Immature natural killer cell (primary cell): ENCODE results near the gene SH2D3C. TPM values are rescaled to one million over a fixed set of nuclear protein-coding genes. Genes with fewer than 3 reads are reported as not detected.
A peak's percentile ranks its signal among the peaks of the same experiment; 100 is the strongest.

Experiments used
- DNase-seq, 3 donors: peaks; one replicate each; pipeline ENCODE4 v3.0.0; 2022; ENCODE audit warnings: mixed read lengths in 1 of 3
- H3K27ac Mint-ChIP-seq, 6 donors: one replicate each; pipeline ENCODE4 v1.8.0; 2020; ENCODE audit warnings: mixed read lengths in 6 of 6, mild to moderate bottlenecking in 5 of 6, inconsistent platforms in 4 of 6, moderate library complexity in 3 of 6
- H3K27me3 Mint-ChIP-seq, 3 donors: one replicate each; pipeline ENCODE4 v1.8.0; 2020 to 2021; ENCODE audit warnings: low read depth in 3 of 3, mild to moderate bottlenecking in 3 of 3, mixed read lengths in 3 of 3, moderate library complexity in 3 of 3, inconsistent platforms in 1 of 3
- H3K36me3 Mint-ChIP-seq, 3 donors: one replicate each; pipeline ENCODE4 v1.8.0; 2020; ENCODE audit warnings: mixed read lengths in 3 of 3, inconsistent platforms in 2 of 3, mild to moderate bottlenecking in 2 of 3
- H3K4me1 Mint-ChIP-seq, 2 donors: one replicate each; pipeline ENCODE4 v1.8.0; 2020; ENCODE audit warnings: inconsistent platforms in 2 of 2, mild to moderate bottlenecking in 2 of 2, mixed read lengths in 2 of 2, moderate library complexity in 1 of 2
- H3K4me3 Mint-ChIP-seq, 5 donors: one replicate each; pipeline ENCODE4 v1.8.0; 2020; ENCODE audit warnings: mild to moderate bottlenecking in 5 of 5, mixed read lengths in 5 of 5, inconsistent platforms in 3 of 5, moderate library complexity in 3 of 5
- H3K9me3 Mint-ChIP-seq, 6 donors: one replicate each; pipeline ENCODE4 v1.8.0; 2020; ENCODE audit warnings: mild to moderate bottlenecking in 6 of 6, mixed read lengths in 6 of 6, inconsistent platforms in 4 of 6, moderate library complexity in 3 of 6
- polyA plus RNA-seq, 3 donors: library from polyadenylated mRNA; unstranded; fragments of 300-500 nt; fragmentation: Illumina TruSeq; gene quantifications; one replicate each; pipeline ENCODE4 v1.2.3, GENCODE V29; 2021

SH2D3C gene
- polyA plus RNA-seq, 3 donors from 2014 or later, result 16.9 to 86.2 (median 18.7) TPM

DNA sequence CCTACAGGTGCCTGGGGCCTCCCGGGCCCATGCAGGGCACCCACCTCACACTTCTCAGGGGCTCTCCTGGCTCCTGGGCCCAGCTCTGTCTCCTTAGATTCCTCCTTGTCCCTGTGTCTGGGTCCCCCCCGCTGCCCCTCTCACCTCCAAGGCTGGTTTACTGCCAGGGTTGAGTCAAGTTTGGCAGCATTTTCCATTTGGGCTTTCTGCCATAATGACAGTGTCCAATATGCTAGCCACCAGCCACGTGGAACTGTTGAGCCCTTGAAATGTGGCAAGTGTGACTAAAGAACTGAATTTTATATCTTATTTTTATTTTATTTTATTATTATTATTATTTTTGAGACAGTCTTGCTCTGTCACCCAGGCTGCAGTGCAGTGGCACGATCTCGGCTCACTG is 60.7 kb downstream of the SH2D3C start:
- peak overlapping the region in 1 of 5 donors; percentile 45 for H3K4me3 Mint-ChIP-seq
- no peaks in the 10 kb centered on the region for H3K9me3 Mint-ChIP-seq
- peaks cover 24 to 35% of the 10 kb centered on the region in 2 donors for H3K4me1 Mint-ChIP-seq
- H3K27ac Mint-ChIP-seq, result peak overlapping the region in 2 of 6 donors; percentile 57 to 77
- no peak for DNase-seq
- H3K27me3 Mint-ChIP-seq, result peaks cover 3 to 7% (median 3%) of the 10 kb centered on the region in 3 donors
- H3K36me3 Mint-ChIP-seq, result no peaks in the 10 kb centered on the region

DNA sequence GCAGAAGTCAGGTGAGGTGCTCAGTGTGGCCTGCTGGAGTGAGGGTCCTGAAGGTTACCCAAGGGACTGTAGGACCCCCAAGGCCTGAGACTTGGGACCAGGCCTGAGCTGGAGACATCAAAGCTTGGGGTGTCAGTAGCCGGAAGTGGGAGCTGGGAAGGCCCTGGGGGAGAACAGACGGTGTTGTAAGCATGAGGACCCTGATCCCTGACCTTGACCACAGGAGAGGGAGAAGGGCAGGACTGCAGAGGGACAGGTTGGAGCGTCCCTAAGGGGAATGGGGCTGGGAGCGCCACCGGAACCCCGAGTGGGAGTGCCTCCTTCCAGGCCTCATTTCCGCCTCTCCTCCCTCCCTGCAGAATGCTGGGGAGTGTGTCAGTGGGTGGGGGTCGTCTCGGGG is 62.1 kb downstream of the SH2D3C start:
- Mint-ChIP-seq H3K4me1 (peaks cover 25 to 35% of the 10 kb centered on the region in 2 donors), H3K27me3 (peaks cover 3 to 8% (median 3%) of the 10 kb centered on the region in 3 donors), H3K36me3 (no peaks in the 10 kb centered on the region), H3K27ac (peak overlapping the region; percentile 89 to 96 (median 94)), H3K9me3 (no peaks in the 10 kb centered on the region), H3K4me3 (peak overlapping the region; percentile 90 to 100 (median 95))
- DNase-seq, result no peak

DNA sequence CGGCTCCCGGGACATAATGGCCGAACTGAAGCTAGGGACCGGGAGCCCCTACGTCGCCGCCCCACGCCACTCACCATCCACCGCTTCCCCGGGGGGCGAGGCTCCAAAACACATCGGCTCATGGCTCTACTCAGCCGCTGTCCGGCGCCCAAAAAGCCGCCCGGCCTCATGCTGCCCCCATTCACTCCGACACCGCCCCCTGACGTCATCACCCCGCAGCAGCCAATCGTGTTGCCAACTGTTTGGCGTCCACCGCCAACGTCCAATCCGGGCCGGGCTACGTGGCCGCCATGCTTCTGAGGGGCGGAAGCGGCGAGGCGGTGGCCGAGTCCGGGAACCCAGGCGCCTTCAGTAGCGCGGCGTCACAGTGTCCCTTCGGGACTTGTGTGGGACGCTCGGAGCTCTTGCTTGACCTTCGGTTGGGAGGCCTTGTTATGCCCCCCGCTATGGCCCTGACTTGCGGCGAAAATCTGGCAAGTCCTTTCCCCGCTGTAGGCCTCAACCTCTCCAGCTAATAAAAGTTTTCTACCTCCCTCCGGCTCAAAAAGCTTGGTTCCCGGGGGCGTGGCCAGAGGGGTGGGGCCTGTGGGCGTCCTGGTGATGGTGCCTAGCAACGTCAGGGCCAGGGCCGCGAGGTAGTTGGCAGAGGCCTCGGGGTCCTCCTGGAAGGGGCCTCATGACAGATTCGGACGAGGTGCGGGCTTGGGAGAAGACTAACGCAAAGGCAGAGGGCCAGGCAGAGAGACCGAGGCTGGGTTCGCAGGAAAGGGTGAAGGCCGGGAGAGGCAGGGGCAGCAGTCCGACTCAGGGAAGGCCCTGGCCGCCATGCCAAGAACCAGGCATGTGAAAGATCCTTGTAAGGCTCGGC is 62.8 kb downstream of the SH2D3C start, which contains the start of the genes PTRH1 and TTC16:
Gene PTRH1 (minus strand): TSS at position 194 of the 868 bp plus-strand sequence. CDS start 24 bp downstream, at position 170.
Gene TTC16 (plus strand): TSS at position 610 of the 868 bp plus-strand sequence. CDS start 67 bp downstream, at position 677.
- Mint-ChIP-seq H3K9me3 (no peaks in the 10 kb centered on the region), H3K27ac (peak within 1 kb of the TSS; percentile 89 to 96 (median 94)), H3K27me3 (peaks cover 4 to 11% (median 6%) of the 10 kb centered on the region in 3 donors), H3K4me1 (peaks cover 32 to 38% of the 10 kb centered on the region in 2 donors), H3K36me3 (no peaks in the 10 kb centered on the region), H3K4me3 (peak within 1 kb of the TSS; percentile 90 to 100 (median 95))
- peak; percentile 95 to 96 (median 96) for DNase-seq

DNA sequence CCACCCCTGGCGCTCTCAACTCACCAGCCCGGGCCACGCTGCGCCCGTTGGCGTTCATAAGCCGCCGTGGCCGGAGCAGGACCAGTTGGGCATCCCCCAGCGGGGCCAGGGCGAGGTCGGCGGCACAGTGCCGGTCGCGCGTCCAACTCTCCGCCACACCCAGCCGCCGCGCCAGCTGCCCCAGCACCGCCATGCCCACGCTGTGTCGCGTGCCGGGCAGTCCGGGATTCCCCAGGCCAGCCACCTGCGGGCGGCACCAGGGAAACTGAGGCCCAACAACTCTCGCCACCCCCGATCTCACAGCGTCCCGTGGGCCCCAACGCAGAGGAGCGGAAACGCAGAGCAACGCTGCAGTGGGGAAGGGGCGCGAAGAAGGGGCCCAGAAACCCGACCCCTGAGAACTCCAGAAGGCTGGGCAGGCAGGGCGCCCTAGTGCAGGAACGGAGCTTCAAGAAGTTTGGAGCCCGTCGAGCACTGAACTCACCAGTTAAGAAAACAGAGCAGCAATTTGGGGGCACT is 63.5 kb downstream of the SH2D3C start:
- Mint-ChIP-seq H3K4me1 (peaks cover 33 to 40% of the 10 kb centered on the region in 2 donors), H3K4me3 (peak overlapping the region; percentile 90 to 100 (median 95)), H3K27ac (peak overlapping the region; percentile 89 to 96 (median 94)), H3K27me3 (peaks cover 4 to 12% (median 4%) of the 10 kb centered on the region in 3 donors), H3K9me3 (no peaks in the 10 kb centered on the region), H3K36me3 (peaks cover 0 to 3% (median 0%) of the 10 kb centered on the region in 3 donors)
- DNase-seq, result peak in 2 of 3 donors; percentile 21 to 22

DNA sequence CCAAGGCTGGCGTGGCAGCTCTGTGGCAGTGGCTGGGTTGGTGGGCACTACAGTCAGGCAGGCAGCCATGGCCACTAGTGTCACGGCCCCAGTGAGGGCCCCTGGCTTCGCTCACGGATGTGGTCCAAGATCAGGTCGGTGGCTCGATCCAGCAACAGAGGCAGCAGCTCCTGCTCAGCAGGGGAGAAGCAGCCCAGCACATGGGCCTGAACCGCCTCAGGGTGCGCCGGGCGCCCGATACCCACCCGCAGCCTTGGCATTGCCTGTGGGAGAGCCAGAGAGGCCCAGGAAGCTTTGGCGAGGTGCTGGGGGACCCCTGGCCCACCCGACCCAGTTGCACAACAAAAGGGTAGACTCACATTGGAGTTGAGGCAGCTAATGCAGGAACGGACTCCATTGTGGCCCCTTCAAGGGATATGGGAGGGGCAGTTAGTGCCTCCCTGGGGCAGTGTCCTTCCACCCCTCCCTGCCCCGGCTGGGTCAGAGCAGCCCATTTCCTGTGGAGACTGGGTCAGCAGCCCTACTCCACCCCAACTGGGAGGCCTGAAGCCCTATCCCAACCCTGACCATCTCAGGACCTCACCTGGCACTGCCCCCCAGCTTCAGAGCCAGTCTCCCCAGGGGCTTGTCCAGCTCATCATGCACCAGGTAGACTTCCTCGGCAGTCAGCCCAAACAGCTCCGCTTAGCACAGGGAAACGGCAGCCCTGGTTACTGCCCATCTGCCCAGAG is 64.3 kb downstream of the SH2D3C start:
- Mint-ChIP-seq H3K4me1 (peaks cover 27 to 31% of the 10 kb centered on the region in 2 donors), H3K36me3 (peaks cover 0 to 3% (median 0%) of the 10 kb centered on the region in 3 donors), H3K9me3 (no peaks in the 10 kb centered on the region), H3K4me3 (peak overlapping the region; percentile 75 to 81 (median 78)), H3K27ac (peak overlapping the region in 4 of 6 donors; percentile 28 to 71 (median 60)), H3K27me3 (peaks cover 3 to 12% (median 4%) of the 10 kb centered on the region in 3 donors)
- DNase-seq, result no peak

DNA sequence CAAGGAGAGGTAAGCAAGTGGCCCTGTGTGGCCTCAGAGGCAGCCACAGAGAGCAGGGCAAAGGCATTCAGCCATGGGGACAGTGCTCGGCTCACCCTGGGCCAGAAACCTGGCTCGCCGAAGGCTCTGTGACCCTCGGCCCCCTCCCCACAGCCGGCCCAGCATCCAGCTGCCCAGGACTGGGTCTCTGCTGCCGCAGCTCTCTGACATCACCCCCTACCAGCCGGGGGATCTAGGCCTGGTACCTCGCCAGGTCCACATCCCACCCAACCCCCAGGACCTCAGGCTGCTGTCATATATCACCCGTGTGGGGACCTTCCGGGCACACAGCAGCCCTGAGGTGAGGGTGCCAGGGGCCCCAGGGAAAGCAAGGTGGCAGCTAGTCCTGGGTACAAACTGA is 65.6 kb downstream of the SH2D3C start:
- Mint-ChIP-seq H3K27me3 (peaks cover 3 to 12% (median 4%) of the 10 kb centered on the region in 3 donors), H3K4me1 (peaks cover 28 to 30% of the 10 kb centered on the region in 2 donors), H3K9me3 (no peaks in the 10 kb centered on the region), H3K27ac (no peak overlapping the region), H3K36me3 (peaks cover 0 to 3% (median 0%) of the 10 kb centered on the region in 3 donors), H3K4me3 (peak overlapping the region in 1 of 5 donors; percentile 39)
- no peak for DNase-seq

DNA sequence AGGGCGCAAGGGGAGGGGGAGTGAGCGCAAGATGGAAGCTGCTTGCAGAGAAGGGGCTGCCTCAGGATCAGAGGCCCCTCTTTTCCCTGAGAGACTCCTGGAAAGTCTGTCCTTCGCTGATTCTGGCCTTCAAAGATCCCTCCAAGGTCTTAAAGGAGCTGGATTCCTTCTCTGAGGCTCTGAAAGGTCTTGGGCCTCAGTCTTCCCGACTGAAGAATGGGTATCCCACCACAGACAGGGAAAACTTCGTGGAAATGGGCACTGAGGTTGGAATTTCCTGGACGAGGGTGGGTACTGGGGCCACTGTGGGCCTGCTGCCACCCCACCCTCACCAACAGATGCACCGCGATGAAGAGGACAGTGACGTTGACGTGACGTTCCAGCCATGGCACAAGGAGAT is 66.1 kb downstream of the SH2D3C start:
- H3K4me1 Mint-ChIP-seq, result peaks cover 32 to 33% of the 10 kb centered on the region in 2 donors
- peaks cover 0 to 3% (median 0%) of the 10 kb centered on the region in 3 donors for H3K36me3 Mint-ChIP-seq
- H3K9me3 Mint-ChIP-seq, result no peaks in the 10 kb centered on the region
- peak overlapping the region in 1 of 5 donors; percentile 39 for H3K4me3 Mint-ChIP-seq
- H3K27ac Mint-ChIP-seq, result no peak overlapping the region
- peaks cover 3 to 12% (median 4%) of the 10 kb centered on the region in 3 donors for H3K27me3 Mint-ChIP-seq
- DNase-seq, result no peak

DNA sequence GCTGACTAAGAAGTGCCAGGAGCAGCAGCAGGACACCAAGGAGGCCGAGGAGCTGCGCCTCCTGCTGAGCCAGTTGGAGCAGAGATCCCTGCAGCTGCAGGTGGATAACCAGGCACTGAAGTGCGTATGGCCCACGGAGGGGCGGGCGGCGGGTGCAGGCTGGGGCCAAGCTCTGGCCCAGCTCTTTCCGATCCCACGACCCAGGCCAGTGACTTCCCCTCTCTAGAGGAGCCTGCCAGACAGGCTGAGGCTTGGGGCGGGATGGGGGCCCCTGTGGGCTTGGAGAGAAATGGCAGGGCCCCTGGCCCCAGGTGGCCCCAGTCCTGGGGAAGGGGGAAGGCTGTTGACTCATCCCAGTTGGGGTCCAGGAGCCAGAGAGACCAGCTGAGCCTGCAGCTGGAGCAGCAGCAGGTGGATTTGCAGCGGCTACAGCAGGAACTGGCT is 66.6 kb downstream of the SH2D3C start:
- H3K27me3 Mint-ChIP-seq, result peaks cover 3 to 12% (median 4%) of the 10 kb centered on the region in 3 donors
- H3K27ac Mint-ChIP-seq, result no peak overlapping the region
- H3K4me1 Mint-ChIP-seq, result peaks cover 32 to 33% of the 10 kb centered on the region in 2 donors
- DNase-seq, result no peak
- H3K4me3 Mint-ChIP-seq, result no peak overlapping the region
- peaks cover 0 to 3% (median 0%) of the 10 kb centered on the region in 3 donors for H3K36me3 Mint-ChIP-seq
- no peaks in the 10 kb centered on the region for H3K9me3 Mint-ChIP-seq

DNA sequence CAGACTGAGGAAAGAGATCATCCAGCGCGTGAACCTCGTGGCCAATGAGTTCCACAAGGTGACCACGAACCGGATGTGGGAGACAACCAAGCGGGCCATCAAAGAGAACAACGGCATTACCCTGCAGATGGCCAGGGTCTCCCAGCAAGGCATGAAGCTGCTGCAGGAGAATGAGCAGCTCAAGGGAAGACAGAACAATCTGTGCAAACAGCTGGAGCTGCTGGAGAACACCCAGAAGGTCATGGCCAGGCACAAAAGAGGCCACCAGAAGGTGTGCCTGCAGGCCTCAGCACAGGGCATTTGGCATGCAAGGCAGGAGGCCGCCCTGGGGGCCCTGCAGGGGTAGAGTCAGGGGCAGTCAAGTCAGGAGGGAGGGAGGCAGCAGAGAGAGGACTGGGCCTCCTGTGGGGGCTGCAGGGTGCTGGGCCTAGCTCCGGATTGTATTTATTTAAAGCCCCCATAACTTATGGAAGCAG is 67.2 kb downstream of the SH2D3C start:
- peaks cover 0 to 3% (median 0%) of the 10 kb centered on the region in 3 donors for H3K36me3 Mint-ChIP-seq
- H3K4me3 Mint-ChIP-seq, result peak overlapping the region; percentile 38 to 67 (median 54)
- H3K27ac Mint-ChIP-seq, result peak overlapping the region in 5 of 6 donors; percentile 36 to 83 (median 53)
- H3K4me1 Mint-ChIP-seq, result peaks cover 32% of the 10 kb centered on the region in 2 donors
- peaks cover 3 to 12% (median 4%) of the 10 kb centered on the region in 3 donors for H3K27me3 Mint-ChIP-seq
- H3K9me3 Mint-ChIP-seq, result no peaks in the 10 kb centered on the region
- DNase-seq, result peak; percentile 45 to 51 (median 47)

DNA sequence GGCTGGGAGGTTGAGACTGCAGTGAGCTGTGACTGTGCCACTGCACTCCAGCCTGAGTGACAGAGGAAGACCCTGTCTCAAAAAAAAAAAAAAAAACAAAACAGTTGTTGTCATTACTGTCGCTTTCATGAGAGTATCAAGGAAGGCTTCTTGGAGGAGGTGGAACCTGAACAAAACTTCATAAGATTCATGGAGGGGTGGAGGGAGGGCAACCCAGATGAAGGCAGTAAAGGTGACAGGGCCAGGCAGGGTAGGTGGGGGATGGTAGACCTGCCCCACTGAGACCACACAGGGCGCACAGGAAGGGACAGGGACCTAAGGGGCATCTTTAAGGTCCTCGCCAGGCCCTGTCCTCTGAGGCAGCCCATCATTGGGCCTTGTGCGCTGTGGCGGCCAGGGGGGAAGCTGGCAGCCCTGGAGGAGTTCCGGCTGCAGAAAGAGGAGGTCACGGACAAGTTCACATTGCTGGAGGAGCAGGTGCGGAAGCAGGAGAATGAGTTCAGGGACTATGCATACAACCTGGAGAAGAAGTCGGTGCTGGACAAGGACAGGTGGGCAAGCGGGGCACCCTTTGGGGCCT is 68.2 kb downstream of the SH2D3C start:
- H3K4me3 Mint-ChIP-seq, result peak overlapping the region in 2 of 5 donors; percentile 9 to 55
- H3K27me3 Mint-ChIP-seq, result peaks cover 2 to 6% (median 3%) of the 10 kb centered on the region in 3 donors

DNA sequence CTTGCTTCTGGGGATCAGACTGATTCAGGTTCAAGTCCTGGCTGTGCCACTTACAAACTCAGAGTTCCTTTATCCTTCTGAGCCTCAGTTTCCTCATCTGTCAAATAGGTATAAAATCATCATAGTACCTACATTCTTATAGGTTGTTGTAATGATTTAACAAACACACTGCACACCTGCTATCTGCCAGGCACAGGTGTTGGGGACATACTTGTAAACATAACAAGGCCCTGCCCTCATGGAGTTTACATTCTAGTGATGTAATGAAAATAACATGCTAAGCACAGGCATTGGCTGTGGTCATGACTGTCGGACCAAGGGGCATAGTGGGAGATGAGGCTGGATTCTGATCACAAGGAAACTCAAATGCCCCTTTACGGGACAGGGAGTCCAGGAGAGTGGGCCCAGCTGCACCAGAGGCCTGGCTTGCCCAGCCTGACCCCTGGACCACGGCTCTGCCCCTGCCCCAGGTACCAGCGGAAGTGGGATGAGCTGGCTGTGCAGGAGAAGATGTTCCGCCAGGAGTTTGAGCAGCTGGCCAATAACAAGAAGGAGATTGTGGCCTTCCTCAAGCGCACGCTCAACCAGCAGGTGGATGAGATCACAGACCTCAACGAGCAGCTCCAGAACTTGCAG is 69.4 kb downstream of the SH2D3C start:
- Mint-ChIP-seq H3K9me3 (no peaks in the 10 kb centered on the region), H3K4me3 (no peak overlapping the region), H3K36me3 (peaks cover 0 to 3% (median 0%) of the 10 kb centered on the region in 3 donors), H3K27ac (no peak overlapping the region), H3K4me1 (peaks cover 19 to 21% of the 10 kb centered on the region in 2 donors), H3K27me3 (peaks cover 3 to 6% (median 4%) of the 10 kb centered on the region in 3 donors)
- no peak for DNase-seq

More for the DNA sequence above, 68.2 kb downstream of the SH2D3C start:
- no peak for DNase-seq
- peaks cover 0 to 3% (median 0%) of the 10 kb centered on the region in 3 donors for H3K36me3 Mint-ChIP-seq
- H3K27ac Mint-ChIP-seq, result peak overlapping the region in 3 of 6 donors; percentile 23 to 57 (median 32)
- H3K4me1 Mint-ChIP-seq, result peaks cover 22 to 26% of the 10 kb centered on the region in 2 donors
- H3K9me3 Mint-ChIP-seq, result no peaks in the 10 kb centered on the region

DNA sequence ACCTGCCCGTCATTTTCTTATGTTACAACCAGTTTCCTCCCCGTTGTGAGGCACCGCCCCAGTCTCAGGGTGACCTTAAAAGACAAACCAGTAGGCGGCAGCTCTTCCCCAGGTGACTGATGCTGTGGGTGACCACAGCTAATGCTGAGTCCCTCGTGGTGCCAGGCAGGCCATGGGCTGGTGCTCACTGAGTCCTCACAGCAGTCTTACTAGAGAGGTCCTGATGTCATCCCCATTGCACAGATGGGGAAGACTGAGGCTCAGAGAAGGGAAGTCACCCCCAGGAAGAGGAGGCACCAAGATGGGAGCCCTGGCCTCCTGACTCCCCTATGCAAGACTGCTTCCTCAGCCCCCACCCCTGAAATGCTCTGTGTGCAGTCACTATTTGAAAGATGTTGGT is 70.7 kb downstream of the SH2D3C start:
- Mint-ChIP-seq H3K9me3 (no peaks in the 10 kb centered on the region), H3K27ac (peak overlapping the region in 1 of 6 donors; percentile 55), H3K4me3 (no peak overlapping the region)

More for the DNA sequence above, 70.7 kb downstream of the SH2D3C start:
- Mint-ChIP-seq H3K4me1 (peaks cover 17 to 21% of the 10 kb centered on the region in 2 donors), H3K27me3 (peaks cover 3 to 6% (median 4%) of the 10 kb centered on the region in 3 donors), H3K36me3 (peaks cover 0 to 3% (median 0%) of the 10 kb centered on the region in 3 donors)
- peak in 1 of 3 donors; percentile 63 for DNase-seq
